ENCODE measurements around the gene FAM229A.
"Not testable (repeated sequence)": the region's sequence is repeated elsewhere in the genome, so short reads cannot be mapped to it uniquely, and the experiment has no call there.

FAM229A gene, protein sequence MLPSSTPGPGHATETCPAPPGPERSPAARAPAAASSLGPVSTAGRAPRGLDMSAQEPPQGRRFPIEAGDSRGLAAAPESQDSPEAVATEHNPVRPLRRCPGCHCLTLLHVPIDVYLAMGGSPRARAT

DNA sequence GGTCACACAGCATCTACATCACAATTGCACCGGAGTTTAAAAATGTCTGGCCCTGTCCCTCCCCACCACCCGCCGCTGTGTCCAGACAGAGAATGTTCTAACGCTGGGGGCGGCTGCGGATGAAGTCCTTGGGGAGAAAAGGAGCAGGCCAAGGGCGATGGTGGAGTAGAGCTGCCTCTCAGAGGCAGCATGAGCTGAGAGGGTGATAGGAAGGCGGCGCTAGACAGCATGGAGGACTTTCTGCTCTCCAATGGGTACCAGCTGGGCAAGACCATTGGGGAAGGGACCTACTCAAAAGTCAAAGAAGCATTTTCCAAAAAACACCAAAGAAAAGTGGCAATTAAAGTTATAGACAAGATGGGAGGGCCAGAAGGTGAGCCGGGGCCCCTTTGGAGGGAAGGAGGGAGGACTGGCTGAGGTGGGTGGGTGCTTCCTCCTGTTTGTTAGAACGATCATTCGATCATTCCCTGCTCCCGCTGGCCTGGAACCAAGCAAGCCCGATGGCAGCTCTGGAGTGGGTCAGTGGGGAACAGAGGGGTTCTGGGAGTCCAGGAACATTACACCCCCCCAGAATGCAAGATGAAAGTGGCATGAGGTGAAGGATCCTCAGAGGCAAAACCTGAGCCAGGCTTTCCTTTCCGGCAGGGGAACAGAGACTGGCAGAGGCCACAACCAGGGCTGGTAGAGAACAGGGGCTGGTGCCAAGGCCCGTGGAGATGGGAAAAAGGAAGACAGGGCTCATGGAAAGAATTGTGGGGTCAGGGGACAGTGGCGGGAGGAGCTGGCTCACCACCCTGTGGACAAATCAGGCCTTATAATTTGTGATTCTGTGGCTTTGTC lies at the start of gene FAM229A, which contains the start of gene TSSK3:
FAM229A (minus strand) TSS at position 12 of the 840 bp plus-strand sequence. CDS start 394 bp downstream, outside the sequence.
TSSK3 (plus strand) TSS at position 66 of the 840 bp plus-strand sequence; CDS start at position 229, 163 bp downstream.
- Histone ChIP-seq H3K27me3 (ENCODE audit: control insufficient read depth, insufficient read depth, low read length) (peaks cover 3% of the 10 kb centered on the region; the same call in 1 of the 2 replicates), H3K9me3 (ENCODE audit: control insufficient read depth, insufficient read depth, low read length) (no peaks in the 10 kb centered on the region), H3K36me3 (ENCODE audit: control insufficient read depth, insufficient read depth, low read length) (peaks cover 15% of the 10 kb centered on the region), H3K27ac (ENCODE audit: low read length) (no peak within 1 kb of the TSS), H3K4me3 (ENCODE audit: low read length) (peak within 1 kb of the TSS; percentile 14; the same call in 1 of the 2 replicates), H3K4me1 (ENCODE audit: control insufficient read depth, insufficient read depth, low read length) (peaks cover 3% of the 10 kb centered on the region)
- DNase-seq (ENCODE audit: low read depth, low spot score) = no peak
- WGBS (ENCODE audit: insufficient coverage, insufficient read length) = no CpG with 5 or more reads among the region's 17 CpGs

DNA sequence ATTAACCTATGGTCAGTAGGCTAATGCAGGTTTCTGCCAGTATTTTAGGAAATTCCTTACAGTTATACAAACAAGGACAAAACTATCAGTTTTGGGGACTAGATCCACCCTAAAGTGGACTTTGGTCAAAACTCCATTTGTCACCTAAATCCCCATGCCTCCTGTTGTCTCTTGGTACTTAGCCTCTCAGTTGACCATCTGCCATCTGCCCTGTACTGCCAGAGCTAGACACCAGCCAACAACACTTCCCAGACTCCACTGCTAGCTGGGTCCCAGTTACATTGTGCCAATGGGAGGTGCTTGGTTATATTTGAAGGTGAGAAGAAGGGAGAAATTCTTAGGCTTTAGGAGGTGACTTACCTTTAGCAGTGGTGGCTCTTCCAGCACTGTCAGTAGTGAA lies 49.0 kb upstream of the FAM229A start:
- H3K36me3 ChIP-seq (ENCODE audit: control insufficient read depth, insufficient read depth, low read length) = no peaks in the 10 kb centered on the region
- H3K9me3 ChIP-seq (ENCODE audit: control insufficient read depth, insufficient read depth, low read length) = peaks cover 5% of the 10 kb centered on the region
- H3K4me1 ChIP-seq (ENCODE audit: control insufficient read depth, insufficient read depth, low read length) = no peaks in the 10 kb centered on the region
- H3K4me3 ChIP-seq (ENCODE audit: low read length) = no peak overlapping the region
- DNase-seq (ENCODE audit: low read depth, low spot score) = no peak
- no peak overlapping the region for H3K27ac ChIP-seq (ENCODE audit: low read length)
- no peaks in the 10 kb centered on the region for H3K27me3 ChIP-seq (ENCODE audit: control insufficient read depth, insufficient read depth, low read length)

DNA sequence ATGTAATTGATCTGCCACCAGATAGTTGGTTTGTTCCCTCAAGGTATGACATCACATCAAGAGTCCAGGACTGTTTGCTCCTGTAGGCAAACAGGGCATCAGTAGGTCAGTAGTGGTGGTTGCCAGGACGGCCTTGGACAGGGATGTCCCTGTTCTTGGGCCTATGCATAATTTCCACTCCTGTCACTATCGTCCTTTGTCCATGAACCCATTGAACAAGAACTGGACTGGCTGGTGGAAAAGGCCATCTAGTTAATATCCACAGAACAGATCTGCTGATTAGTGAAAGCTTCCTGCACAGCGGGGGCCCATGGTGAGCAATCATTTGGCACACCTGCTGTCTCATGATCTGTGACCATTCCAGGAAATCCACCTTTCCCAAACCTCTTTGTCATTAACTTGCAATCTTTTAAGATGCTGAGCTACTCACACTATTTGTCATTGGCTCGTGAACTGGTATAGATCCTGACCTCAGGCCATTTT lies 44.4 kb upstream of the FAM229A start:
- H3K4me3 ChIP-seq (ENCODE audit: low read length) = no peak overlapping the region
- H3K27me3 ChIP-seq (ENCODE audit: control insufficient read depth, insufficient read depth, low read length) = no peaks in the 10 kb centered on the region
- H3K36me3 ChIP-seq (ENCODE audit: control insufficient read depth, insufficient read depth, low read length) = no peaks in the 10 kb centered on the region
- H3K4me1 ChIP-seq (ENCODE audit: control insufficient read depth, insufficient read depth, low read length) = no peaks in the 10 kb centered on the region
- no peak for DNase-seq (ENCODE audit: low read depth, low spot score)
- H3K9me3 ChIP-seq (ENCODE audit: control insufficient read depth, insufficient read depth, low read length) = no peaks in the 10 kb centered on the region
- WGBS (ENCODE audit: insufficient coverage, insufficient read length) = no CpG with 5 or more reads among the region's 4 CpGs
- H3K27ac ChIP-seq (ENCODE audit: low read length) = no peak overlapping the region

DNA sequence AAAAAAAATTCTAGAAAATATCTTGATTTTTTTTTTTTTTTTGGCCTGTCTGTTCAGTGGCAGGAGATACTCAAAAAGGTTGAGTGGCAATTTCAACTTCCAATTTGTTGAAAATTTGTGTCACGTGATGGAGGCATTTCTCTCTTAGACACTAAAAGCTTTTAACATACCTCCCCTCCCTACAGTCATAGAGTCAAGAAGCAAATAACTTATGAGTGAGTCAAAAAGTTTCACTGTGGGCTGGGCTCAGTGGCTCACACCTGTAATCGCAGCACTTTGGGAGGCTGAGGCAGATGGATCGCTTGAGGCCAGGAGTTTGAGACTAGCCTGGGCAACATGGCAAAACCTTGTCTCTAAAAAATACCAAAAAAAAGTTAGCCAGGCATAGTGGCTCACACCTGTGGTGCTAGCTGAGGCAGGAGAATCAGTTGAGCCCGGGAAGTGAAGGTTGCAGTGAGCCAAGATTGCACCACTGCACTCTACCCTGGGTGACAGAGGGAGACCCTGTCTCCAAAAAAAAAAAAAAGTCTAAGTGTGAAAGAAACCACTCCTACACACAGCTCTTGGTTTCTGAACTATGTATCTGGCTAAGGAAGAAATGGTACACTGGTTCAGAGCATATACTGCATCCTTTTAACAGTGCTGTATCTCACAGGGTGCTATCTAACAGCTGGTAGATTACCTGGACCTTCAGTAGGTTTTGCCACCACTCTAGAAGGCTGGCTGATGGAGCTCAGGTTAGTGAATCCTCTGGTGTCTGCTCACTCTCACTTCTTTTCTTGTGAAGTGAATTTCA lies 43.6 kb upstream of the FAM229A start:
- Histone ChIP-seq H3K27ac (ENCODE audit: low read length) (no peak overlapping the region), H3K9me3 (ENCODE audit: control insufficient read depth, insufficient read depth, low read length) (no peaks in the 10 kb centered on the region), H3K36me3 (ENCODE audit: control insufficient read depth, insufficient read depth, low read length) (no peaks in the 10 kb centered on the region), H3K27me3 (ENCODE audit: control insufficient read depth, insufficient read depth, low read length) (no peaks in the 10 kb centered on the region), H3K4me3 (ENCODE audit: low read length) (no peak overlapping the region), H3K4me1 (ENCODE audit: control insufficient read depth, insufficient read depth, low read length) (0 out of 2 replicates have a peak, but pooled peaks cover 1% of the 10 kb centered on the region)
- DNase-seq (ENCODE audit: low read depth, low spot score) = no peak
- no CpG with 5 or more reads among the region's 4 CpGs for WGBS (ENCODE audit: insufficient coverage, insufficient read length)

DNA sequence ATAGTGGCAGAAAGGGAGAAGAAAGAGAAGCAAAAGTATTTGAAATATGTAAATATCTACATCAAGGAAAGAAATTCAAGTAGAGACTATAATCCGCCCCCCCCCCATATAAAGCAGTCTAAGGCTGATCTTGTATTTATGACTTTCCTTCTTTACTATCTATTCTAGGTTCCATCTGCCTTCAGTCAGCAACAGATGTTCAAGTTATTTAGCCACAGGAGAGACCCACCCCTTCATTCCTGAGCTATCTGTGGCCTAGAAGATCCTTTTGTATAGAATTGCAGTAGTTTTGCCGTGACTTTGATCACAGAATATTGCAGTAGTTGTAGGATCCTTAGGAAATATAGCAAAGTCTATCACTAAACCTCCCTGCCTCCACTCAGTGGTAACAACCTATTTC lies 42.7 kb upstream of the FAM229A start:
- no peak overlapping the region for H3K27ac ChIP-seq (ENCODE audit: low read length)
- no CpG with 5 or more reads among the region's 2 CpGs for WGBS (ENCODE audit: insufficient coverage, insufficient read length)

DNA sequence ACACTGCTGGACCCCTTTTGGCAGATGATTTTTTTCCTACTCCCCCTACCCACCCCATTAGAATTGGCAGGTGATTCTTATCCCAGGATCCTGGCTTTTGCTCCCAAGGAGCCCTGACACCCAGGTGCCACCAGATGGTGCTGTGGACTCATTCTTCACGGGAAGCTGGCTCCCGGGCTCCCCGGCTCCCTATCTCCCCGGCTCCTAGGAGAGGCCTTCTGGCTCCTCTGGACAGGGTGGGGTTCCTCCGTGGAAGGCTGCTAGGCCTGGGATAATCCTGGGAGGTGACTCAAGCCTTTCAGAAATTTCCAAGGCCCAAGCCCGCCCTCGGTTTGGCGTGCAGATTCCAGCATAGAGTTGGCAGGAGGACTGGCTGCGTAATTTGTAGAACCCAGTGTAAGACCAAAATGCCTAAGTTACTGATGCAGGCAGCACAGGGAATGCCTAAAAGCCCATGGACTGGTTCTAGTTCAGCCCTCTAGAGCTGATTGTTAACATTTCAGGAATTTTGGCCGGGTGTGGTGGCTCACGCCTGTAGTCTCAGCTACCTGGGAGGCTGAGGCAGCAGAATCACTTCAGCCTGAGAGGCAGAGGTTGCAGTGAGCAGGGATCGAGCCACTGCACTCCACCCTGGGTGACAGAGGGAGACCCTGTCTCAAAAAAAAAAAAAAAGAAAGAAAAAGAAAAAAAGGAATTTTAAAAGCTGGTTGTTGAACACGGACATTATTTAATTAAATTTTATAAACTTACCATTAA lies 38.8 kb upstream of the FAM229A start:
- Histone ChIP-seq H3K9me3 (ENCODE audit: control insufficient read depth, insufficient read depth, low read length) (no peaks in the 10 kb centered on the region), H3K27ac (ENCODE audit: low read length) (no peak overlapping the region), H3K4me3 (ENCODE audit: low read length) (no peak overlapping the region), H3K27me3 (ENCODE audit: control insufficient read depth, insufficient read depth, low read length) (no peaks in the 10 kb centered on the region), H3K4me1 (ENCODE audit: control insufficient read depth, insufficient read depth, low read length) (0 out of 2 replicates have a peak, but pooled peaks cover 1% of the 10 kb centered on the region), H3K36me3 (ENCODE audit: control insufficient read depth, insufficient read depth, low read length) (no peaks in the 10 kb centered on the region)
- WGBS (ENCODE audit: insufficient coverage, insufficient read length) = no CpG with 5 or more reads among the region's 13 CpGs
- DNase-seq (ENCODE audit: low read depth, low spot score) = peak; percentile 77

More for the DNA sequence above, 42.7 kb upstream of the FAM229A start:
- DNase-seq (ENCODE audit: low read depth, low spot score) = no peak
- Histone ChIP-seq H3K9me3 (ENCODE audit: control insufficient read depth, insufficient read depth, low read length) (no peaks in the 10 kb centered on the region), H3K4me3 (ENCODE audit: low read length) (no peak overlapping the region), H3K36me3 (ENCODE audit: control insufficient read depth, insufficient read depth, low read length) (no peaks in the 10 kb centered on the region), H3K4me1 (ENCODE audit: control insufficient read depth, insufficient read depth, low read length) (0 out of 2 replicates have a peak, but pooled peaks cover 1% of the 10 kb centered on the region), H3K27me3 (ENCODE audit: control insufficient read depth, insufficient read depth, low read length) (no peaks in the 10 kb centered on the region)

DNA sequence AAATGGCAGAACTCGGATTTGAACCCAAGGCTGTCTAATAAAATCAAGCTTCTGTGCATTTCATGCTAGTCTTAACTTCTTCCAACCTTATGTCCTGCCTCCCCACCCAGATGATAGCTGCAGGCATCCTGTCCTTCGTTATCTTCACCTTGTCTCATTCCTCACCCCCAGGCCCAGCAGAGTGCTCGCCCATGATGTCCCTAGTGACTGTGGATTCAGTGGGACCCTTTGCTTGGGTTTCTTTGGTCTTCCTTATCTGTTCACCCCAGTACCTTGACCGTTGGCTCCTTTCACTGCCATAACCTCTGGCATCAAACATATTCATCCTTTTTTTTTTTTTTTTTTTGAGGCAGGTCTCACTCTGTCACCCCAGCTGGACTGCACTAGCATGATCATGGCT lies 37.6 kb upstream of the FAM229A start:
- no peak overlapping the region for H3K4me3 ChIP-seq (ENCODE audit: low read length)
- H3K36me3 ChIP-seq (ENCODE audit: control insufficient read depth, insufficient read depth, low read length) = no peaks in the 10 kb centered on the region
- no peaks in the 10 kb centered on the region for H3K9me3 ChIP-seq (ENCODE audit: control insufficient read depth, insufficient read depth, low read length)
- DNase-seq (ENCODE audit: low read depth, low spot score) = no peak
- no peaks in the 10 kb centered on the region for H3K27me3 ChIP-seq (ENCODE audit: control insufficient read depth, insufficient read depth, low read length)
- no peak overlapping the region for H3K27ac ChIP-seq (ENCODE audit: low read length)
- 0 out of 2 replicates have a peak, but pooled peaks cover 1% of the 10 kb centered on the region for H3K4me1 ChIP-seq (ENCODE audit: control insufficient read depth, insufficient read depth, low read length)
- no CpG with 5 or more reads among the region's 4 CpGs for WGBS (ENCODE audit: insufficient coverage, insufficient read length)

DNA sequence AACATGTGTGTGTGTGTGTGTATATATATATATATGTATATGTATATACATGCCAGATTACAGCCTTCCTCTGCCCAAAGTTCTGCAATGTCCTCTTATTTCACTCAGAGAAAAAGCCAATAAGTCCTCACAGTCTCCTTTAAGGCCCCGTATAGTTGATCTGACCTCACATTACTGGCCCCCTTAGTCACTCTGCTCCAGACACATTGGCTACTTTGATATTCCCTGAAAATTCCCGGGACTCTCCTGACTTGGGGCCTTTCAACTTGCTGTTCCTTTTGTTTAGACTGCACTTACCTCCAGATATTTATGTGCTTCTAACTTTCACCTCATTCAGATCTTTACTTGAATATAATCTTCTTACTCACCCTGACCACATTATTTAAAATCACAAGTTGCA lies 36.1 kb upstream of the FAM229A start:
- no CpG with 5 or more reads among the region's 2 CpGs for WGBS (ENCODE audit: insufficient coverage, insufficient read length)
- H3K9me3 ChIP-seq (ENCODE audit: control insufficient read depth, insufficient read depth, low read length) = no peaks in the 10 kb centered on the region
- no peaks in the 10 kb centered on the region for H3K36me3 ChIP-seq (ENCODE audit: control insufficient read depth, insufficient read depth, low read length)
- H3K27me3 ChIP-seq (ENCODE audit: control insufficient read depth, insufficient read depth, low read length) = no peaks in the 10 kb centered on the region
- H3K27ac ChIP-seq (ENCODE audit: low read length) = no peak overlapping the region
- H3K4me3 ChIP-seq (ENCODE audit: low read length) = no peak overlapping the region
- peaks cover 2% of the 10 kb centered on the region; the same call in 1 of the 2 replicates for H3K4me1 ChIP-seq (ENCODE audit: control insufficient read depth, insufficient read depth, low read length)
- DNase-seq (ENCODE audit: low read depth, low spot score) = no peak

DNA sequence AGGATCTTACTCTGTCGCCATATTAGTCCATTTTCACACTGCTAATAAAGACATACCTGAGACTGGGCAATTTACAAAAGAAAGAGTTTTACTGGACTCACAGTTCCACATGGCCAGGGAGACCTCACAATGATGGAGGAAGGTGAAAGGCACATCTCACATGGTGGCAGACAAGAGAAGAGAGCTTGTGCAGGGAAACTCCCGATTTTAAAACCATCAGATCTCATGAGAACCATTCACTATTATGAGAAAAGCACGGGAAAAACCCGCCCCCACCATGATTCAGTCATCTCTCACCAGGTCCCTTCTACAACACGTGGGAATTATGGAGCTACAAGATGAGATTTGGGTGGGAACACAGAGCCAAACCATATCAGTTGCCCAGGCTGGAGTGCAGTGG lies 34.2 kb upstream of the FAM229A start:
- H3K9me3 ChIP-seq (ENCODE audit: control insufficient read depth, insufficient read depth, low read length); DNase-seq (ENCODE audit: low read depth, low spot score); H3K27ac ChIP-seq (ENCODE audit: low read length); H3K4me1 ChIP-seq (ENCODE audit: control insufficient read depth, insufficient read depth, low read length); H3K27me3 ChIP-seq (ENCODE audit: control insufficient read depth, insufficient read depth, low read length); H3K4me3 ChIP-seq (ENCODE audit: low read length); H3K36me3 ChIP-seq (ENCODE audit: control insufficient read depth, insufficient read depth, low read length): not testable (repeated sequence)
- no CpG with 5 or more reads among the region's 5 CpGs for WGBS (ENCODE audit: insufficient coverage, insufficient read length)
